PC-9 (cell line): Measurements from ENCODE around the gene MYO5B. TPM values are rescaled to one million over a fixed set of nuclear protein-coding genes. Genes with fewer than 3 reads are reported as not detected.

Experiments
- BruUV-seq: library from RNA; stranded (reverse); fragments of 400-500 nt; replicated peaks from 2 replicates; lab custom pipeline; 2021; lab: Mats Ljungman, UMichigan
- CTCF ChIA-PET: fragments of 300-600 bp; sonication (Branson Sonifier 250); formaldehyde crosslinking; loops from one replicate; lab custom pipeline; 2022; ENCODE audit warnings: antibody characterized with exemption; lab: Charles Lee
- POLR2A ChIA-PET: fragments of 300-600 bp; sonication (Branson Sonifier 250); formaldehyde crosslinking; loops from one replicate; lab custom pipeline; 2022; ENCODE audit warnings: antibody characterized with exemption; ENCODE audit not compliant: unreplicated experiment; lab: Charles Lee
- DNase-seq, 2 experiments: peaks; one replicate each; pipeline versions ENCODE4 v3.0.0 to v3.0.0-alpha.2; 2015 to 2022; ENCODE audit warnings: mixed read lengths in 1 of 2
- H2AFZ ChIP-seq: fragments of 200-600 bp; sonication (generic); 2 replicates; pipeline ENCODE4 v1.8.1; 2017; ENCODE audit warnings: antibody characterized with exemption
- H3F3A ChIP-seq: fragments of 200-600 bp; sonication (generic); 2 replicates; pipeline ENCODE4 v1.8.1; 2017; ENCODE audit warnings: antibody characterized with exemption, mild to moderate bottlenecking, low read depth; ENCODE audit not compliant: insufficient read depth
- H3K27ac ChIP-seq: fragments of 200-600 bp; sonication (generic); 2 replicates; pipeline ENCODE4 v1.6.1; 2016; ENCODE audit warnings: mixed run types
- H3K27me3 ChIP-seq: fragments of 200-600 bp; sonication (generic); 2 replicates; pipeline ENCODE4 v1.6.1; 2016; ENCODE audit warnings: low read depth, mixed run types; ENCODE audit not compliant: insufficient read depth
- H3K36me3 ChIP-seq: fragments of 200-600 bp; sonication (generic); 2 replicates; pipeline ENCODE4 v1.6.1; 2016; ENCODE audit warnings: low read depth, mixed run types
- H3K4me1 ChIP-seq: fragments of 200-600 bp; sonication (generic); replicated peaks from 2 replicates; pipeline ENCODE4 v1.6.1; 2016; ENCODE audit warnings: mixed run types; ENCODE audit not compliant: insufficient read depth
- H3K4me2 ChIP-seq: fragments of 200-600 bp; sonication (generic); 2 replicates; pipeline ENCODE4 v1.6.1; 2017; ENCODE audit warnings: mixed run types
- H3K4me3 ChIP-seq: fragments of 200-600 bp; sonication (generic); 2 replicates; pipeline ENCODE4 v1.6.1; 2016; ENCODE audit warnings: mixed run types
- H3K79me2 ChIP-seq: fragments of 200-600 bp; sonication (generic); 2 replicates; pipeline ENCODE4 v1.6.1; 2017; ENCODE audit warnings: low read depth, mixed run types
- H3K9me2 ChIP-seq: fragments of 200-600 bp; sonication (generic); 2 replicates; pipeline ENCODE4 v1.8.1; 2017; ENCODE audit warnings: mild to moderate bottlenecking; ENCODE audit not compliant: insufficient read depth
- H3K9me3 ChIP-seq: fragments of 200-600 bp; sonication (generic); 2 replicates; pipeline ENCODE4 v1.8.1; 2016; ENCODE audit warnings: low read depth; ENCODE audit not compliant: insufficient read depth
- H4K20me1 ChIP-seq: fragments of 200-600 bp; sonication (generic); 2 replicates; pipeline ENCODE4 v1.8.1; 2017; ENCODE audit not compliant: insufficient read depth
- CTCF ChIP-seq: fragments of 200-600 bp; sonication (generic); conservative IDR thresholded peaks from 2 replicates; pipeline ENCODE4 v1.6.1; 2017; ENCODE audit warnings: mixed run types, antibody characterized with exemption, mild to moderate bottlenecking, moderate library complexity
- EZH2 ChIP-seq: fragments of 200-600 bp; sonication (generic); IDR thresholded peaks from 2 replicates; pipeline ENCODE4 v1.8.0; 2017; ENCODE audit warnings: antibody characterized with exemption, low read depth
- intact Hi-C: fragments of 100-400 bp; cut with micrococcal nuclease; formaldehyde crosslinking; loops from one replicate; pipeline ENCODE4 v1.10.0; 2022; ENCODE audit not compliant: unreplicated experiment
- total RNA-seq: library from RNA; stranded (reverse); gene quantifications from 2 replicates; pipeline ENCODE4 v1.2.3, GENCODE V29; 2021

Gene MYO5B
- total RNA-seq, 1 experiment from 2014 or later = 25.4 TPM

DNA sequence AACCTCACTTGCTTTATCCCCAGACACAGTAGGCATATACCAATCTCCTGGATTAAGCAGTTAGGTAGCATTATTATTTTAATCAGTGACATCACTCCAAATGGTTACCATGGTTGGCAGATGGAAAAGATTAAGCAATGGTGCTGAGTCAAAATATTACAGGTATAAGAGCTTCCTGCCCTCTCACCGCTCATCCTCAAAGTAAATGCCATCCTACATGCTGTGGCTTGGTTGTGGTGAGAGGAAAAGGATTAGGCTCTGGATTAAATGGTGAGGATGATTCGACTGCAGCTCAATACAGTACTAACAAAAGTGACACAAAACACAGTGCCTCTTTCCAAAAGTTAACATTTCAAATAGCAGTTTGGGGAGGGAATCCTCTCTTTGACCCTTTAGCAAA lies 272.7 kb downstream of the MYO5B start:
- Histone ChIP-seq H3F3A (no peaks in the 10 kb centered on the region), H3K79me2 (no peaks in the 10 kb centered on the region), H3K27me3 (no peaks in the 10 kb centered on the region), H3K27ac (no peak overlapping the region), H3K4me2 (no peak overlapping the region), H3K9me3 (no peaks in the 10 kb centered on the region), H4K20me1 (no peaks in the 10 kb centered on the region), H3K4me1 (no peaks in the 10 kb centered on the region), H3K36me3 (no peaks in the 10 kb centered on the region; the same call in 1 of the 2 replicates), H2AFZ (no peak overlapping the region), H3K4me3 (no peak overlapping the region), H3K9me2 (no peaks in the 10 kb centered on the region)
- no peak for TF ChIP-seq CTCF
- no peak for TF ChIP-seq EZH2
- no peak for DNase-seq
- BruUV-seq = no TSS peak
- ChIA-PET POLR2A (no interaction called here), CTCF (no interaction called here)
- intact Hi-C loops = no loop called here

DNA sequence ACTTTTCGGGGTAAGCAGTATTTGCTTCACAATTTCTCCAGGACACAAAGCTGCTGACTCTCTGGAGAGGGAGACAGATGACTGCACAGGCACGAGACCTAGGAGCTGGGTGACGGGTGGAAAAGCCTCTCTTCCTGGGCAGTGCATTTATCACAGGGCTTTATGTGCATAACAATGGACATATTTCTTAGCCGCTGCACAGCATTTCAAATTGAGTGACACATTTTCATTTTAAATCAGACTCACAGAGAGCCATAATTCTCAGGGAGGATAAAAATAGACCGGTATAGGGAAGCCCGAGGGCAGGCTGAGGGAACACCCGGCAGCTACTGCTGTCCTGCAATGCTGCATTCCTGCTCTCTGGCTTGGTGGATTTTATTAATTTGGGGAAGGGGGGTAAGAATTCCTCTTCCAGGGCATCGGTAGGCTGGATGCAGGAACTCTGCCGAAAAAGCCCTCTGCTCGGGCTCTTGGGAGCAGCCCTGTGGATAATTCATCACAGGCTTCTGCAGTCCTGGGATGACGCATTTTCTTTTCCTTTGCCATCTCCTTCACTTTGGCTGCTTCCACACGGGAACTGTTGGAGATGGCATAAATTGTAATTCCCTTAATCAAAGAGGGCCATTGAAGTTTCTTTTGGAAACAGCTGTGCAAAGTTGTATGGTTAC lies 273.5 kb downstream of the MYO5B start:
- H3K4me3 ChIP-seq = no peak overlapping the region
- no TSS peak for BruUV-seq
- no peak overlapping the region for H2AFZ ChIP-seq
- ChIA-PET POLR2A (no interaction called here), CTCF (no interaction called here)
- no peak for TF ChIP-seq EZH2
- no peak for TF ChIP-seq CTCF
- no peaks in the 10 kb centered on the region for H3K9me3 ChIP-seq
- no peak for DNase-seq
- H3K4me2 ChIP-seq = no peak overlapping the region
- H3K79me2 ChIP-seq = no peaks in the 10 kb centered on the region
- no peaks in the 10 kb centered on the region for H3K9me2 ChIP-seq
- no peaks in the 10 kb centered on the region for H3K27me3 ChIP-seq
- no peaks in the 10 kb centered on the region for H4K20me1 ChIP-seq
- no peak overlapping the region for H3K27ac ChIP-seq
- H3K36me3 ChIP-seq = no peaks in the 10 kb centered on the region; the same call in 1 of the 2 replicates
- intact Hi-C loops = no loop called here
- no peaks in the 10 kb centered on the region for H3K4me1 ChIP-seq
- H3F3A ChIP-seq = no peaks in the 10 kb centered on the region

DNA sequence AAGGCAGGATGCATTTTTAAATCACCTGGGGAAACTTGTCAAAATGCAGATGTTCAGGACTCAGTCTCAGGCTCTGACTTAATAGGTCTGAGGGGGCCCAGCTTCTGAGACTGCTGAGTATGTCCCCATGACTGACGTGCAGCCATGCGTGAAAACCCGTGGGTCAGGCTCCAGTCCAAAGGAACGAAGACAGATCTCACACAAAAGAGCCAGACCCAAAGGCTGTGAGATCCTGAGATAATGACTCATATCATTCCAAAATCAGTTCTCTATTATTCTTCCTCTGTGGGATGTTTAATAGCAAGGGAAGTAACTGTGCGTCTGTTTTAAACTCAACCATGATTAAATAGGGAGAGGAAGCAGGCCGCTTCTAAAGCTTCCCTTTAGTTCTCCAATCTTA lies 274.2 kb downstream of the MYO5B start:
- no peak overlapping the region for H3K4me2 ChIP-seq
- no peak overlapping the region for H2AFZ ChIP-seq
- H3K79me2 ChIP-seq = no peaks in the 10 kb centered on the region
- no peak overlapping the region for H3K27ac ChIP-seq
- TF ChIP-seq EZH2 = no peak
- TF ChIP-seq CTCF = no peak
- intact Hi-C loops = no loop called here
- no peaks in the 10 kb centered on the region for H3K9me2 ChIP-seq
- H3K36me3 ChIP-seq = no peaks in the 10 kb centered on the region
- no peaks in the 10 kb centered on the region for H3K27me3 ChIP-seq
- POLR2A ChIA-PET = no interaction called here
- BruUV-seq = no TSS peak
- H4K20me1 ChIP-seq = no peaks in the 10 kb centered on the region
- no peaks in the 10 kb centered on the region for H3K9me3 ChIP-seq
- DNase-seq = peak in 1 of 2 experiments; percentile 32
- CTCF ChIA-PET = no interaction called here
- H3F3A ChIP-seq = no peaks in the 10 kb centered on the region
- H3K4me3 ChIP-seq = no peak overlapping the region
- H3K4me1 ChIP-seq = no peaks in the 10 kb centered on the region
